ENCODE measurements around the gene ACR. TPM values are rescaled to one million over a fixed set of nuclear protein-coding genes. Genes with fewer than 3 reads are reported as not detected.
A peak's percentile ranks its signal among the peaks of the same experiment; 100 is the strongest.

The ACR gene
- polyA plus RNA-seq, 1 of the 3 experiments (the other 2 are of a cell fraction) = 0.15 TPM

- Histone ChIP-seq H3F3A (replicated peaks; ENCODE audit: insufficient read depth) (peaks cover 4% of the 10 kb centered on the region), H4K20me1 (ENCODE audit: insufficient read depth) (no peaks in the 10 kb centered on the region), H3K27me3 (ENCODE audit: insufficient read depth) (no peaks in the 10 kb centered on the region), H3K9me2 (no peaks in the 10 kb centered on the region), H3K79me2 (ENCODE audit: insufficient read depth) (no peaks in the 10 kb centered on the region), H3K4me1 (ENCODE audit: control insufficient read depth in 1 of 2, insufficient read depth in 2 of 2, low read depth in 1 of 2, low read length in 1 of 2) (peaks cover 0 to 14% of the 10 kb centered on the region in 2 experiments; a peak in 1 of 4 replicates), H3K36me3 (replicated peaks in 1 of 2; ENCODE audit: control insufficient read depth in 1 of 2, insufficient read depth in 2 of 2, low read length in 1 of 2) (no peaks in the 10 kb centered on the region), H3K9ac (no peak overlapping the region), H3K4me3 (ENCODE audit: low read depth in 2 of 2, low read length in 1 of 2) (no peak overlapping the region), H3K9me3 (no peaks in the 10 kb centered on the region), H2AFZ (ENCODE audit: low read depth) (no peak overlapping the region), H3K4me2 (no peak overlapping the region), H3K27ac (ENCODE audit: low read depth in 2 of 2, low read length in 1 of 2) (no peak overlapping the region)
- no peak for DNase-seq
- no peak for TF ChIP-seq JUND (IDR thresholded peaks at IDR 0.05)
- ChIA-PET CTCF (interaction anchor here (0.9 to 2.0 kb wide), 6 partner anchors 11 to 90 kb away, joined by 3 to 10 read pairs (median 4); no protein-coding TSS in a partner anchor), POLR2A (no interaction called here)
- WGBS (ENCODE audit: low lambda C conversion rate) = 90% methylated on average over 12 of the region's 12 CpGs
Measured at GRCh38 chr22:50732681-50733080, 5.3 kb upstream of the ACR start.

GRCh38 chr22:50733521-50734342, 4.3 kb upstream of the ACR start:
- TF ChIP-seq RAD21 (IDR thresholded peaks at IDR 0.05; ENCODE audit: low read length) = peak; percentile 17; the same call in 1 of the 2 replicates
- no peak for TF ChIP-seq SIN3A (IDR thresholded peaks at IDR 0.05; ENCODE audit: borderline replicate concordance, low read depth, low read length)
- Histone ChIP-seq H3K9me2 (no peaks in the 10 kb centered on the region), H3K27me3 (ENCODE audit: insufficient read depth) (no peaks in the 10 kb centered on the region), H3K9ac (no peak overlapping the region), H3K4me3 (ENCODE audit: low read depth in 2 of 2, low read length in 1 of 2) (no peak overlapping the region), H3F3A (replicated peaks; ENCODE audit: insufficient read depth) (peaks cover 4% of the 10 kb centered on the region), H3K4me2 (no peak overlapping the region), H3K79me2 (ENCODE audit: insufficient read depth) (no peaks in the 10 kb centered on the region), H3K36me3 (replicated peaks in 1 of 2; ENCODE audit: control insufficient read depth in 1 of 2, insufficient read depth in 2 of 2, low read length in 1 of 2) (no peaks in the 10 kb centered on the region), H4K20me1 (ENCODE audit: insufficient read depth) (no peaks in the 10 kb centered on the region), H3K9me3 (no peaks in the 10 kb centered on the region), H3K4me1 (ENCODE audit: control insufficient read depth in 1 of 2, insufficient read depth in 2 of 2, low read depth in 1 of 2, low read length in 1 of 2) (peaks cover 0 to 14% of the 10 kb centered on the region in 2 experiments; a peak in 1 of 4 replicates), H2AFZ (ENCODE audit: low read depth) (no peak overlapping the region), H3K27ac (ENCODE audit: low read depth in 2 of 2, low read length in 1 of 2) (no peak overlapping the region; a peak in 1 of 4 replicates)
- 65% methylated on average over 22 of the region's 22 CpGs for WGBS (ENCODE audit: low lambda C conversion rate)
- ChIA-PET CTCF (interaction anchor here (0.6 to 2.0 kb wide), 4 partner anchors 12 to 830 kb away, joined by 3 to 8 read pairs (median 3); no protein-coding TSS in a partner anchor), POLR2A (no interaction called here)
- peak; percentile 84 for DNase-seq

GRCh38 chr22:50734343-50734771, 3.6 kb upstream of the ACR start:
- ChIA-PET POLR2A (no interaction called here), CTCF (interaction anchor here (0.6 to 1.1 kb wide), 2 partner anchors 41 to 831 kb away, joined by 3 read pairs; no protein-coding TSS in a partner anchor)
- no peaks in the 10 kb centered on the region for H3K79me2 ChIP-seq (ENCODE audit: insufficient read depth)
- peaks cover 0 to 14% of the 10 kb centered on the region in 2 experiments; a peak in 1 of 4 replicates for H3K4me1 ChIP-seq (ENCODE audit: control insufficient read depth in 1 of 2, insufficient read depth in 2 of 2, low read depth in 1 of 2, low read length in 1 of 2)
- H3K4me3 ChIP-seq (ENCODE audit: low read depth in 2 of 2, low read length in 1 of 2) = no peak overlapping the region
- no peak overlapping the region for H3K9ac ChIP-seq
- no peak overlapping the region for H2AFZ ChIP-seq (ENCODE audit: low read depth)
- peaks cover 4% of the 10 kb centered on the region for H3F3A ChIP-seq (replicated peaks; ENCODE audit: insufficient read depth)
- H3K27ac ChIP-seq (ENCODE audit: low read depth in 2 of 2, low read length in 1 of 2) = no peak overlapping the region
- H3K9me3 ChIP-seq = no peaks in the 10 kb centered on the region
- 84% methylated on average over 9 of the region's 10 CpGs for WGBS (ENCODE audit: low lambda C conversion rate)
- no peaks in the 10 kb centered on the region for H3K36me3 ChIP-seq (replicated peaks in 1 of 2; ENCODE audit: control insufficient read depth in 1 of 2, insufficient read depth in 2 of 2, low read length in 1 of 2)
- no peak overlapping the region for H3K4me2 ChIP-seq
- H4K20me1 ChIP-seq (ENCODE audit: insufficient read depth) = no peaks in the 10 kb centered on the region
- H3K27me3 ChIP-seq (ENCODE audit: insufficient read depth) = no peaks in the 10 kb centered on the region
- DNase-seq = no peak
- H3K9me2 ChIP-seq = no peaks in the 10 kb centered on the region
- TF ChIP-seq GABPA (IDR thresholded peaks at IDR 0.05; ENCODE audit: low read depth) = no peak
- no peak for TF ChIP-seq ELF1 (IDR thresholded peaks at IDR 0.05)
- no peak for TF ChIP-seq TCF12 (IDR thresholded peaks at IDR 0.05)
- no peak for TF ChIP-seq USF2 (IDR thresholded peaks at IDR 0.05; ENCODE audit: borderline replicate concordance, low read depth, low read length)
- no peak for TF ChIP-seq PBX3 (IDR thresholded peaks at IDR 0.05)
- no peak for TF ChIP-seq NRF1 (IDR thresholded peaks at IDR 0.05; ENCODE audit: low read depth, low read length)
- TF ChIP-seq SMC3 (IDR thresholded peaks at IDR 0.05; ENCODE audit: low read depth, low read length) = no peak
- no peak for TF ChIP-seq EZH2phosphoT487 (IDR thresholded peaks at IDR 0.05; ENCODE audit: borderline replicate concordance, low read depth)
- TF ChIP-seq ZBTB33 (IDR thresholded peaks at IDR 0.05; ENCODE audit: borderline replicate concordance, low read depth) = no peak
- TF ChIP-seq MXI1 (IDR thresholded peaks at IDR 0.05; ENCODE audit: low read depth, low read length) = no peak
- no peak for TF ChIP-seq RCOR1 (IDR thresholded peaks at IDR 0.05; ENCODE audit: low read length)
- no peak for TF ChIP-seq RXRA (IDR thresholded peaks at IDR 0.05; ENCODE audit: borderline replicate concordance, low read depth)
- TF ChIP-seq CHD2 (IDR thresholded peaks at IDR 0.05; ENCODE audit: low read length, partially characterized antibody) = no peak
- no peak for TF ChIP-seq TEAD4 (IDR thresholded peaks at IDR 0.05; ENCODE audit: borderline replicate concordance, insufficient read depth)
- no peak for TF ChIP-seq FOSL2 (IDR thresholded peaks at IDR 0.05; ENCODE audit: borderline replicate concordance, low read depth)
- no peak for TF ChIP-seq RFX5 (IDR thresholded peaks at IDR 0.05; ENCODE audit: low read length)
